Endothelial cell of umbilical vein (primary cell): ENCODE data around the gene KCNJ16.

Source experiments
- MYC ChIP-seq: IDR thresholded peaks from one replicate; pipeline ENCODE4 v1.6.1; 2011; ENCODE audit warnings: mild to moderate bottlenecking, low read depth, low read length
- POLR2A ChIP-seq: IDR thresholded peaks from 2 replicates; pipeline ENCODE4 v1.6.1; 2012; ENCODE audit warnings: low read depth, mild to moderate bottlenecking, control low read depth, low read length
- POLR2AphosphoS5 ChIP-seq: IDR thresholded peaks from 2 replicates; pipeline ENCODE4 v1.6.1; 2012; ENCODE audit warnings: low read depth, mild to moderate bottlenecking, control low read depth, low read length, moderate library complexity; ENCODE audit not compliant: insufficient read depth
- TF ChIP-seq, protein P1 (sequence below), 2 donors: IDR thresholded peaks; 1 replicate in 1 of 2; 2 replicates in 1 of 2; pipeline ENCODE4 v1.5.1; 2011; ENCODE audit warnings: low read length in 2 of 2, mild to moderate bottlenecking in 2 of 2, moderate library complexity in 2 of 2, control low read depth in 1 of 2, inconsistent platforms in 1 of 2, low read depth in 1 of 2; ENCODE audit not compliant: insufficient read depth in 1 of 2; ENCODE audit errors: extremely low read depth in 1 of 2
- TF ChIP-seq, protein P2 (sequence below): IDR thresholded peaks from 2 replicates; pipeline ENCODE4 v1.6.1; 2011; ENCODE audit not compliant: insufficient read depth, insufficient read length

DNA sequence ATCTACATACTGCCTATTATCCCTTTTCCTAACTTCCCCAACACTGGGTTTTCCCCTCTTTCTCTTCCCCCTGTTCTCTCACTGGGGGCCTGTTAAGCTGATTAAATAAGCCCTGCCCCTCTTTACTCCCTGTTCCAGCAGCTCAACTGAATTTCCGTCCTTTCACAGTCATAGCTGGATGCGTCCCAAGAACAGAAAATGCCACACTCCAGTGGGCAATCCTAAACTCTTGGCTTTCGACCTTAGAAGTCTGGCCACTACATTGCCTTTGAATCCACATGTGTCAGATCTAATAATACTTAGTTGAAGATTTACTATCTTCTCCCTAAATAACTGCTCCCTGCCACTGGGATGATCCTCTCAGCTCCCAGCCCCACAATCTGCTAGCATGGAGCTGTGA, 34.5 kb downstream of the KCNJ16 start:
- TF ChIP-seq, protein P1, sequence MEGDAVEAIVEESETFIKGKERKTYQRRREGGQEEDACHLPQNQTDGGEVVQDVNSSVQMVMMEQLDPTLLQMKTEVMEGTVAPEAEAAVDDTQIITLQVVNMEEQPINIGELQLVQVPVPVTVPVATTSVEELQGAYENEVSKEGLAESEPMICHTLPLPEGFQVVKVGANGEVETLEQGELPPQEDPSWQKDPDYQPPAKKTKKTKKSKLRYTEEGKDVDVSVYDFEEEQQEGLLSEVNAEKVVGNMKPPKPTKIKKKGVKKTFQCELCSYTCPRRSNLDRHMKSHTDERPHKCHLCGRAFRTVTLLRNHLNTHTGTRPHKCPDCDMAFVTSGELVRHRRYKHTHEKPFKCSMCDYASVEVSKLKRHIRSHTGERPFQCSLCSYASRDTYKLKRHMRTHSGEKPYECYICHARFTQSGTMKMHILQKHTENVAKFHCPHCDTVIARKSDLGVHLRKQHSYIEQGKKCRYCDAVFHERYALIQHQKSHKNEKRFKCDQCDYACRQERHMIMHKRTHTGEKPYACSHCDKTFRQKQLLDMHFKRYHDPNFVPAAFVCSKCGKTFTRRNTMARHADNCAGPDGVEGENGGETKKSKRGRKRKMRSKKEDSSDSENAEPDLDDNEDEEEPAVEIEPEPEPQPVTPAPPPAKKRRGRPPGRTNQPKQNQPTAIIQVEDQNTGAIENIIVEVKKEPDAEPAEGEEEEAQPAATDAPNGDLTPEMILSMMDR (IDR thresholded peaks at IDR 0.05; ENCODE audit: extremely low read depth in 1 of 2, insufficient read depth in 1 of 2, low read depth in 1 of 2, low read length in 2 of 2): no peak
- TF ChIP-seq, protein P2, sequence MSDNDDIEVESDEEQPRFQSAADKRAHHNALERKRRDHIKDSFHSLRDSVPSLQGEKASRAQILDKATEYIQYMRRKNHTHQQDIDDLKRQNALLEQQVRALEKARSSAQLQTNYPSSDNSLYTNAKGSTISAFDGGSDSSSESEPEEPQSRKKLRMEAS: no peak
- TF ChIP-seq POLR2A (no peak), POLR2AphosphoS5 (no peak), MYC (no peak)
